ENCODE results near the gene GABRG1.

The GABRG1 gene

DNA sequence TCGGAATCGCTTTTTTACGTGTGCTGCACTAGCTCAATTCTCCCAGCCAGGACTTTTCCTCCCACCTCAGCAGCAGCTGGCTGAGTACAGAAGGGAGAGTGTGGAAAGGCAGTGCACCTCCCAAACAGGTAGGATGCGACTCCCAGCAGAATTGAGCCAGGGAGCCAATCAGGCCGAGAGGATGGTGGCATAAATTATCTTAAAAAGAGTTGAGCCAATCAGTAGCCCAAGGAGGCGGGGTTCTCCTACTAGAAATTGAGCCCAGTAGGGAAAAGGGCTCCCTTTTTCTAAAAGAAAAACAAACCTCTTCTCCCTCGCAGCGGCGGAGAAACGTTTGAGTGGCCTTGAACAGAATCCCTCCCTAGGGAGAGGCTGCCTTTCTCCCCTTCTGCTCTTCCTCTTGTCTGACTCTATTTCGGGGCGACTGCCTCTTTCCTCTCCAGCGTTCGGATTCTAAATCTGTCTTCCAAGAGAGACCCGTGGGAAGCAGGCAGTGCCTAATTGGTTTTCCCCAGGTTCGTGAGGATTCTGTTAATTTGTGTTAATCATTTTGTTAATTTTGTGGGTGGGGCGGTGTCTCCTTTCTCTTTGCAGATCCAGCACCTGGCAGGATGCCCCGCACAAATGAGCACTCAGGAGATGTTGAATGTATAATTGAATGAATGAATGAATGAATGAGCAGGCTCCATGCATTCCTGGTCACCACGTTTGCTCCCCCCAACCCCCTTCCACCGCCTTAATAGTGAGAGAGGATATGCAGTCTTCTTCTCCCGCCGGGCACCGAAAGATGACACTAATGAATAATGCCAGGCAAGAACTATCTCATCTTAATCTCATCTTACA lies at the start of gene GABRG1:
Gene GABRG1 (minus strand): TSS at position 142 of the 843 bp plus-strand sequence. CDS start 141 bp downstream, at position 1.
- no peak for DNase-seq (ENCODE audit: low spot score)

DNA sequence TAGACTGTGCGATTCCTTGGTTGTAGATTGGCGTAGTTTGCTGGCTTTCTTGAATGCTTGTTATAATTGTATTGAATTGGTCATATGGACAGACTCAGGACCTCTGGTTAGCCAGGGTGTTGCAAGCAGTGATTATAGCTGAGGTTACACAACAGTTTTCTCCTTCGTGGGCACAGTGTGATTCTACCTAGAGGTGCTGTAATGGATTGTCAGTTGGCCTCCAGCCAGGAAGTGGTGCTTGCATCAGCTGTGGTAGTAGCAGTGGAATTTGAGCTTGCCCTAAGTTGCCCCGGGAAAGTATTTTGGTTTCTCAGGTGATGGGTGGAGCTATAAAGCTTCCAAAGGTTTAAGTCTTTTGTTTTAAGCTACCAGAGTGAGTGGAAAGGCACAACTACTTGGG lies 23.1 kb upstream of the GABRG1 start:
- no peak for DNase-seq (ENCODE audit: low spot score)

DNA sequence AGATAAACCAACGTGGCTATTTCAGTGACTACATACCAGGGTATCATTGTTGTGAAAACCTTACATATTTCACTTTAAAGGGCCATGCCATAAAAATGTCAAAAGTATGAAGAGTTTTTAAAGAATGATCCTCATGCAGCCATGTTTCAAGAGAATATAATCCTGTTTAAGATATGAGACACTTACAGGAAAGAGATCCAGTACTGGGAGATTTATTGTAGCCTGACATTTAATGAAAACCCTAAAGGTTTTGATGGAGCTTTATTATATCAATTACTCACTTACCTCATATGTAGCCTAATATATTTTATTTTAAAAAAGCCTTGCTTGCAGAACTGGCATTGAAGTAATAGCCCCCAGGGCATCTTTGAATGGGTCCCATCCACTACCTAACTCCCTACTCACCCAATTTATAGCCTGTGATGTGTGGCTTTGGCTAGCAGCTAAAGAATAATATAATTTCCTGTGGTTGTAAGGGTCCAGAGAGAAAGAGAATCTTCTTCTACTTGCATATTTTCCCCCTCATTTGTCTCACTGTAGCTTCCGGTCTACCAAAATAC lies 7.7 kb upstream of the GABRG1 start:
- no peak for DNase-seq (ENCODE audit: low spot score)

DNA sequence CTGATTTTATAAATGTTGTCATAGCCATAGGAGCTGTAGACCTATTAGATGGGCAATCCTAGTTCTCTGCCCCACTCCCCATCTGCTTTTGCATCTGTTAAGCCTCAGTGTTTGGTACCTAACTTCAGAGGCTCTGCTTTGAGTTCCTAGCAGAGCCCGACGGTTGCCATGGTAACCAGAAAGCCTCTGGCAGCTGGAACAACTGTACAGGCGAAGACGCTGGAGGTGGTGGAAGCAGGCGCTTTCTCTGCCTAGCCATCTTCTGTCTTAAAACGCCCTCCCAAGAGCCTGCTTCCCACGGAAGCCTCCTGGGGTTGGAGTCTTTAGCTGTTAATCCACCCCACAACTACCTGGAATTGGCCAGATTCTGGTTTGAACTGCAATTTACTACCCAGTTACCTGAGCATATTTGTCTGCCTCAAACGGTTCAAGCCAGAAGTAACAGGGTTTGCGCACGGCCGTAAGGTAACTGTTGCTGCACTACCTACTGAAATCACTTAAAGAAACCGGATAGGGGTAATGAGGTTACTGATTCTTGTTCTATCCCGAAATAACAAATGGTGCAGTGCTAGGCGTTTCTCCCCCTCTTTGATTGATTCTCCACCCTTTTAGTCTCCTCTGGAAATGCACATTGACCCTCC lies 1.0 kb upstream of the GABRG1 start:
- DNase-seq (ENCODE audit: low spot score), result no peak

DNA sequence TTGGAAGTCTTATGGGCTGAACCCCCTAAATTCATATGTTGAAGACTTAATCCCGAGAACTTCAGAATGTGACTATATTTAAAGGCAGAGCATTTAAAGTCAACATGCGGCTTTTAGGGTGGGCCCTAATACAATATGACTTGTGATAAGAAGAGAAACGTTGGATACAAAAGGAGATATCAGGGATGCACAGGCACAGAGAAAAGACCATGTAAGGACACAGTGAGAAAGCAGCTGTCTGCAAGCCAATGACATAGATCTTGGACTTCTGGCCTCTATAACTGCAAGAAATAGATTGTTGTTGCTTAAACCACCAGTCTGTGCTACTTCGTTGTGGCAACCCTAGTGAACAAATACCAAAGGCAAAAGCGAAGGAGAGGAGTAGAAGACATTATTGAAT lies 42.2 kb downstream of the GABRG1 start:
- DNase-seq (ENCODE audit: low spot score), result no peak

DNA sequence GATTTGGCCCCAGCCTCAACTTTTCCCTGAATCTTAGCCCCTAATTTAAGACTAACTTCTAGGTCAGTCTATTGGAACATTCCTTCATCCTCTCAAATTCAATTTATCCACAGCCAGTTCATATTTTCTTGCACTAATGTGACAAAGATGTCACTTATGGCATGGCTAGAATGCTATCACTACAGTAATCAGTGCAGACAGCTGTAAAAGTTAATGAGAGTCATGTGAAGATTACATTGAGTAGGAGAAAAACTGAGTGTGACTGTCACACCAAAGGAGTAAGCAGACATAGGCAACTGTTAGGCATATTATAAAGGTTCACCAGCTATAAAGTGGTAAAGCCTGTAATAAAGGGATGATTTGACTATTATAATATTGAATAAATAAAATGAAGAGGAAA lies 42.6 kb downstream of the GABRG1 start:
- DNase-seq (ENCODE audit: low spot score), result no peak

DNA sequence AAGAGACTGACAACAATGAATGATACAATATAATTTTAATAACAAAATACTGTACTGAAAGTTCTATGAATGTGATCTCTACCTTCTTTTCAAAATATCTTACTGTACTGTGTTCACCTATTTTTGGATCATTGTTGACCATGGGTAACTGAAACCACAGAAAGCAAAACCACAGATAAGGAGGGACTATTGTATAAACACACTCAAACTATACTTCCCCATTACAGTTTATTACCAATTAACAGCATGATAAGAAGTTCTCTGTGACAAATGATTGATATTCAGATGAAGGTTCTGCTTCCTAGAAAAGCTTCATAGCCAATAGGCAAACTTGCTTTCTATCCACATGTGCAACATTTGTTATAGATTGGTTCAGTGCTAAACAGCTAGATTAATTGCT lies 50.1 kb downstream of the GABRG1 start:
- DNase-seq (ENCODE audit: low spot score), result no peak

DNA sequence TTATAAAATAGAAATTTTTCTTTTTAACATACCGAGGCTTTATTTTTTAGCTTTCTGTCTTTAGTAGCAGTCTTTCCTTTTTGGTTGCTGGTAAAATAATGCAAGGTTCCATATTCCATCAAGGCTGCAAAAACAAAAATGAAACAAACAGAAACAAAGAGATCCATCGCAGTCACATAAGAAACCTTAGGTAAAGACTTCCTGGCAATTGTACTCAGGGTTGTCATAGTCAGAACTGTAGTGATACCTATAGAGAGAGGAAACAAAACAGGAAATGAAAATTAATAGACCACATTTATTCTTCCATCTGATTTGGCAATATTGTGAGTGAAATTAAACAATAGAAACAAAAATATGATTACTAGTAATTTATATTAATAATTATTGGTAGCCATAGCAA lies 72.5 kb downstream of the GABRG1 start:
- DNase-seq (ENCODE audit: low spot score), result no peak

DNA sequence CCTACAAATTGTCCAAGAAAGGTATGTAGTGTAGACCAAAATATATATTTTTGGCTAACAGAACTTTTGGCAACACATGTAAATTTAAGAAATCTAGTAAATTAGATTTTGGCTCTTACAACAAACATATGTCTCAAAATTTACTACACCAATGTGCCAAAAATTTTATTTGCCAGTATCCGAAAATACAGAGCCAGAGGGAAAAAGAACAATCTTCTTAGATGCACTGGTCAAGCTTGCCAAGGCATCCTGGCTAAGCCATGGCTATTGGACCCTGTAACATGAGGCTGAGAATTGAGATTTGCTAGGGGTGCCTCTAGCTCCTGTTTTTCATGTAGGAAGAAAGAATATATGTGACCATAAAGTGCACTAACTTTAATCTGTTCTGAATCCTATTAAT lies 91.8 kb downstream of the GABRG1 start:
- no peak for DNase-seq (ENCODE audit: low spot score)

DNA sequence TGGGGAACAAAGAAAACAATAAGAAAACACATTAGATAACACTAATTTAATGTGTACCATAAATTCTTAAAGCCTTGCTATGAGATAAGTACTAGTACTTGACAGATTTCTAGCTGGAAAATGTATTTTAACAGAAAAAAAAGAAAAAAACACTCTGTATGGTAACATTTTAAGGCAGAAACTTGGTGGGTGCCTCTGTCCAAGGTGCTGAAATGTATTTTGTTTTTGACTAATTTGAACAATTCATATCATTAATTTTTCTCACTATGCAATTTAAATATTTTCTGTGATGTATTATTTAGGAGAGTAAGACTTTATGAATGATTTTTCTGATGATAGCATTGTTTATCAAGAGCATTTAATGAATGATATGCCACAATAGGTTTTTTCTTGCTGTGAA lies 107.5 kb downstream of the GABRG1 start:
- DNase-seq (ENCODE audit: low spot score), result no peak

DNA sequence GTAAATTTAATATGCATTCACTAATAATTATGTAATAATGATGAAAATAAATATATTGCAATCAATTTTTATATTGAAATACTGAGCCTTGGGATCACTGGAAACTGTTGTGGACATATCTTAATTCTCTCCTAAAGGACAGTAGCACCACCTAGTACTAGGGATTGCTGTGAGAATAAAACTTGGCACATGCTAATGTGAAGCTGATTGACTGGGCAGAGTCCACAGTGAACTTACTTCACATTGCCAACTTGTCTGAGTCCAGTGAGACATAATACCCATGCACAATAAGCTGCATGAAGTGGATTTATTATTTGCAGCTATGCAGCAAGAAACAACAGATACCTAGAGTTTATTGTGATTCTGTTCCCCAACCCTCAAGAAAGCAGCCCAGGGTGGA lies 131.1 kb downstream of the GABRG1 start:
- no peak for DNase-seq (ENCODE audit: low spot score)

DNA sequence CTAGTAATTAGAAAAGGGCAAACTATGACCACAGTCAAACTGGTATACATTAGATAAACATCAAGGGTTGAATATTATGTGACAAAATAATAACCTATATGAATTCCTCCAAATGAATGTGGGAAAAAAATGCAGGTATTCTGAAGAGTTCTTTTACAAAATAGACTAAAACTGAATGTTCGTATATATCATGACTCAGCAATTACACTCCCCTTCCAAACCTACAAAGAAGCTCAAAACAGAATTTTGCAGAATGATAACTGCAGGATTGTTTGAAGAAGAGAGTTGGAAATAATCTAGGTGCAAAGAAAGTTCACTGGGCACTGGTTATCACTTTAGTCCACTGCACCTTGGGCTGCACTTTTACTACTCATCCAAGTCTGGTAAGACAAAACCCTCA lies 134.1 kb downstream of the GABRG1 start:
- DNase-seq (ENCODE audit: low spot score), result no peak

DNA sequence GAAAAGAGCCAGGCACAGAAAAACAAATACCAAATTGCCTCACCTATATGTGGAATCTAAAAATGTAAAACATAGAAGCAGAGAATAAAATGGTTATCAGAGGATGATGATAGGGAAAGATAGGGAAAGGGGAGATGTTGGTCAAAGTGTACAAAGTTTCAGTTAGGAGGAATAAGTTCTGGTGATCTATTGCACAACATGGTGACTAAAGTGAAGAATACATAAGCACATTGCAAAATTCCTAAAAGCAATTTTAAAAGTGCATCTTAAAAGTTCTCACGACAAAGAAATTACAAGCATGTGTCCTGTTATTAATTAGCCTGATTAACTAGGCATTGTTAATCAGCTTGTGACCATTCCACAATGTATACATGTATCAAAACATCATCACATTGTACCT lies 136.0 kb downstream of the GABRG1 start:
- no peak for DNase-seq (ENCODE audit: low spot score)

Measured in AG08395 (cell line).